HG03354 (cell line): ENCODE measurements around the gene PUS7L.

Source experiments
- ATAC-seq: cut with Tn5 transposase; IDR thresholded peaks from one replicate; pipeline ENCODE4 v1.9.1; 2021; ENCODE audit warnings: mild to moderate bottlenecking; ENCODE audit not compliant: unreplicated experiment, poor library complexity, severe bottlenecking

The PUS7L gene

DNA sequence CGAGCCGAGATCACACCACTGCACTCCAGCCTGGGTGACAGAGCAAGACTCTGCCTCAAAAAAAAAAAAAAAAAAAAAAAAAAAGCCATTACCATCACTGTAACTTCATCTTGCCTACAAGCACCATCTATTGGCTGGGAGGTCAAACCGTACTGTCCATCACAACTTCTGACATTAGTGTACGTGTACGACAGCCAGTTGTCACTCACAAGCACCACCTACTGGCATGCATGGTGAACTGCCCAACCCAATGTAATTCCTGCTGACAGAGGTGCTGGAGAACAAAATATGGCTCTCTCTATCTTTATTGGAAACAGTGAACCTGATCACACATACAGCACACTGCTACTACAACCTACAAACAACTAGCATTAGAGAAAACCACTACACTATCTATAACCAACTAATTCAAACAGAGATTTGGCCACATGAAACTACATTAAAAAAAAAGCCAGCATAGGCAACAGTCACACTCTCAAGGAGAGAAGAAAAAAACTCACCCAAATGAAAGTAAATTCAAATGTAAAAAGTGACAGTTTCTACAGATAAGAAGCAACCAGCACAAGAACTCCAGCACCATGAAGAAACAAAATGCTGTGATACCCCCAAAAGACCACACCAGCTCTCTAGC is 82.3 kb downstream of the PUS7L start:
- ATAC-seq = peak; percentile 98

GRCh38 chr12:43675048-43675904 is 83.3 kb downstream of the PUS7L start:
- no peak for ATAC-seq

GRCh38 chr12:43669373-43669772 is 89.2 kb downstream of the PUS7L start:
- no peak for ATAC-seq
